Caco-2 (cell line): ENCODE data around the gene ABCG4. TPM values are rescaled to one million over a fixed set of nuclear protein-coding genes. Genes with fewer than 3 reads are reported as not detected.

ENCODE experiments used
- BruUV-seq: library from RNA; stranded (reverse); fragments of 400-500 nt; replicated peaks from 2 replicates; lab custom pipeline; 2021; lab: Mats Ljungman, UMichigan
- CTCF ChIA-PET: fragments of 300-600 bp; sonication (Branson Sonifier 250); formaldehyde crosslinking; loops from one replicate; lab custom pipeline; 2022; ENCODE audit warnings: antibody characterized with exemption; lab: Charles Lee
- POLR2A ChIA-PET: fragments of 300-600 bp; sonication (Branson Sonifier 250); formaldehyde crosslinking; loops from one replicate; lab custom pipeline; 2022; ENCODE audit warnings: antibody characterized with exemption; lab: Charles Lee
- DNase-seq, 2 experiments: peaks; one replicate each; pipeline versions ENCODE4 v3.0.0 to v3.0.0-alpha.2; 2020 to 2022
- H3K27me3 ChIP-seq: replicated peaks from 2 replicates; pipeline ENCODE4 v1.6.0; 2011; ENCODE audit warnings: low read length; ENCODE audit not compliant: control insufficient read depth, insufficient read depth
- H3K36me3 ChIP-seq: 2 replicates; pipeline ENCODE4 v1.5.1; 2011; ENCODE audit warnings: low read length; ENCODE audit not compliant: control insufficient read depth, insufficient read depth
- H3K4me1 ChIP-seq: fragments of 250-450 bp; sonication (Bioruptor Pico); 2 replicates; pipeline ENCODE4 v1.5.1; 2020; ENCODE audit warnings: mild to moderate bottlenecking
- H3K4me3 ChIP-seq: 2 replicates; pipeline ENCODE4 v1.5.1; 2011; ENCODE audit warnings: low read depth, mild to moderate bottlenecking, control low read depth, low read length
- H3K9me3 ChIP-seq: fragments of 250-450 bp; sonication (Bioruptor Pico); 2 replicates; pipeline ENCODE4 v1.5.1; 2020; ENCODE audit warnings: mild to moderate bottlenecking, moderate library complexity
- H3K27ac Mint-ChIP-seq: one replicate; pipeline ENCODE4 v1.8.0; 2022; ENCODE audit warnings: mixed read lengths; ENCODE audit not compliant: unreplicated experiment
- H3K27me3 Mint-ChIP-seq: one replicate; pipeline ENCODE4 v1.8.0; 2022; ENCODE audit warnings: mixed read lengths; ENCODE audit not compliant: insufficient read depth, unreplicated experiment
- H3K36me3 Mint-ChIP-seq: one replicate; pipeline ENCODE4 v1.8.0; 2022; ENCODE audit warnings: mild to moderate bottlenecking, mixed read lengths; ENCODE audit not compliant: insufficient read depth, unreplicated experiment
- H3K4me1 Mint-ChIP-seq: one replicate; pipeline ENCODE4 v1.8.0; 2022; ENCODE audit warnings: low read depth, mixed read lengths; ENCODE audit not compliant: unreplicated experiment
- H3K4me3 Mint-ChIP-seq: one replicate; pipeline ENCODE4 v1.8.0; 2022; ENCODE audit warnings: mild to moderate bottlenecking, moderate library complexity, mixed read lengths; ENCODE audit not compliant: unreplicated experiment
- H3K9me3 Mint-ChIP-seq: one replicate; pipeline ENCODE4 v1.8.0; 2022; ENCODE audit warnings: mixed read lengths; ENCODE audit not compliant: unreplicated experiment
- intact Hi-C: fragments of 100-400 bp; cut with micrococcal nuclease; formaldehyde crosslinking; loops from one replicate; pipeline ENCODE4 v1.10.0; 2022; ENCODE audit not compliant: unreplicated experiment
- total RNA-seq: library from RNA; stranded (reverse); gene quantifications from 2 replicates; pipeline ENCODE4 v1.2.3, GENCODE V29; 2022
- TF ChIP-seq, protein P1 (sequence below), 2 experiments: fragments of 200-600 bp in 1 of 2; IDR thresholded peaks; 1 replicate in 1 of 2; 2 replicates in 1 of 2; pipeline versions ENCODE4 v1.5.1 to v1.8.0; 2011 to 2022; ENCODE audit warnings: antibody characterized with exemption in 1 of 2, control low read depth in 1 of 2, inconsistent platforms in 1 of 2, low read depth in 1 of 2, low read length in 1 of 2, mild to moderate bottlenecking in 1 of 2, moderate library complexity in 1 of 2; ENCODE audit not compliant: insufficient read depth in 1 of 2, severe bottlenecking in 1 of 2, unreplicated experiment in 1 of 2

Gene ABCG4
- total RNA-seq, 1 experiment from 2014 or later: 0.18 TPM

DNA sequence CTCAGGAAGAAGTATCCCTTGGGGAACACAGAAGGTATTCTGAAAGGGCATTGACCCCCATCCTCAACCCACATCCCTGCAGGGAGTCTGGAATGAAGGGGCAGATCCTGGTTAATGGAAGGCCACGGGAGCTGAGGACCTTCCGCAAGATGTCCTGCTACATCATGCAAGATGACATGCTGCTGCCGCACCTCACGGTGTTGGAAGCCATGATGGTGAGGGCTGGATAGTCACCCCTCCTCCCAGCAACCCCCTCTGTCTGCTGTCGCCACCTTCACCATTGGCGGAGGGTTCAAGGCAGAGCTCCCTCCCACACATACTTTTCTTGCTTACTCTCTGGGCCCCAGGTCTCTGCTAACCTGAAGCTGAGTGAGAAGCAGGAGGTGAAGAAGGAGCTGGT, 5.3 kb downstream of the ABCG4 start:
- H3K27ac Mint-ChIP-seq: no peak overlapping the region
- H3K4me1 Mint-ChIP-seq: peaks cover 6% of the 10 kb centered on the region
- no peaks in the 10 kb centered on the region; the same call in 1 of the 2 replicates for H3K27me3 ChIP-seq
- no peaks in the 10 kb centered on the region for H3K9me3 Mint-ChIP-seq
- ChIA-PET CTCF (interaction anchor here (1.1 to 3.8 kb wide), 2 partner anchors 9 to 12 kb away, joined by 4 to 19 read pairs; no protein-coding TSS in a partner anchor), POLR2A (interaction anchor here (0.7 kb wide), 1 partner anchor 60 kb away, joined by 3 read pairs; no protein-coding TSS in a partner anchor)
- intact Hi-C loops: no loop called here
- no peak overlapping the region for H3K4me3 Mint-ChIP-seq
- H3K9me3 ChIP-seq: no peaks in the 10 kb centered on the region
- no peak for DNase-seq
- peaks cover 20% of the 10 kb centered on the region for H3K27me3 Mint-ChIP-seq
- H3K4me3 ChIP-seq: no peak overlapping the region
- no peaks in the 10 kb centered on the region for H3K36me3 ChIP-seq
- H3K4me1 ChIP-seq: no peaks in the 10 kb centered on the region
- no TSS peak for BruUV-seq
- TF ChIP-seq, protein P1, sequence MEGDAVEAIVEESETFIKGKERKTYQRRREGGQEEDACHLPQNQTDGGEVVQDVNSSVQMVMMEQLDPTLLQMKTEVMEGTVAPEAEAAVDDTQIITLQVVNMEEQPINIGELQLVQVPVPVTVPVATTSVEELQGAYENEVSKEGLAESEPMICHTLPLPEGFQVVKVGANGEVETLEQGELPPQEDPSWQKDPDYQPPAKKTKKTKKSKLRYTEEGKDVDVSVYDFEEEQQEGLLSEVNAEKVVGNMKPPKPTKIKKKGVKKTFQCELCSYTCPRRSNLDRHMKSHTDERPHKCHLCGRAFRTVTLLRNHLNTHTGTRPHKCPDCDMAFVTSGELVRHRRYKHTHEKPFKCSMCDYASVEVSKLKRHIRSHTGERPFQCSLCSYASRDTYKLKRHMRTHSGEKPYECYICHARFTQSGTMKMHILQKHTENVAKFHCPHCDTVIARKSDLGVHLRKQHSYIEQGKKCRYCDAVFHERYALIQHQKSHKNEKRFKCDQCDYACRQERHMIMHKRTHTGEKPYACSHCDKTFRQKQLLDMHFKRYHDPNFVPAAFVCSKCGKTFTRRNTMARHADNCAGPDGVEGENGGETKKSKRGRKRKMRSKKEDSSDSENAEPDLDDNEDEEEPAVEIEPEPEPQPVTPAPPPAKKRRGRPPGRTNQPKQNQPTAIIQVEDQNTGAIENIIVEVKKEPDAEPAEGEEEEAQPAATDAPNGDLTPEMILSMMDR (IDR thresholded peaks at IDR 0.05; ENCODE audit: insufficient read depth in 1 of 2, low read depth in 1 of 2, low read length in 1 of 2, severe bottlenecking in 1 of 2, unreplicated experiment in 1 of 2): no peak
- H3K36me3 Mint-ChIP-seq: no peaks in the 10 kb centered on the region

GRCh38 chr11:119155733-119156492, 7.1 kb downstream of the ABCG4 start:
- Histone ChIP-seq H3K27me3 (no peaks in the 10 kb centered on the region), H3K4me3 (no peak overlapping the region), H3K36me3 (no peaks in the 10 kb centered on the region), H3K4me1 (no peaks in the 10 kb centered on the region), H3K9me3 (no peaks in the 10 kb centered on the region)
- TF ChIP-seq, protein P1 (IDR thresholded peaks at IDR 0.05; ENCODE audit: insufficient read depth in 1 of 2, low read depth in 1 of 2, low read length in 1 of 2, severe bottlenecking in 1 of 2, unreplicated experiment in 1 of 2): peak; percentile 61 to 78
- ChIA-PET CTCF (interaction anchor here (0.6 to 3.8 kb wide), 7 partner anchors 8 to 69 kb away, joined by 3 to 19 read pairs (median 3); partner anchors contain the start of gene DPAGT1), POLR2A (no interaction called here)
- H3K36me3 Mint-ChIP-seq: no peaks in the 10 kb centered on the region
- H3K9me3 Mint-ChIP-seq: no peaks in the 10 kb centered on the region
- intact Hi-C loops: no loop called here
- H3K4me1 Mint-ChIP-seq: peaks cover 6% of the 10 kb centered on the region
- no TSS peak for BruUV-seq
- DNase-seq: peak; percentile 79 to 80
- no peak overlapping the region for H3K27ac Mint-ChIP-seq
- H3K4me3 Mint-ChIP-seq: no peak overlapping the region
- peaks cover 17% of the 10 kb centered on the region for H3K27me3 Mint-ChIP-seq

DNA sequence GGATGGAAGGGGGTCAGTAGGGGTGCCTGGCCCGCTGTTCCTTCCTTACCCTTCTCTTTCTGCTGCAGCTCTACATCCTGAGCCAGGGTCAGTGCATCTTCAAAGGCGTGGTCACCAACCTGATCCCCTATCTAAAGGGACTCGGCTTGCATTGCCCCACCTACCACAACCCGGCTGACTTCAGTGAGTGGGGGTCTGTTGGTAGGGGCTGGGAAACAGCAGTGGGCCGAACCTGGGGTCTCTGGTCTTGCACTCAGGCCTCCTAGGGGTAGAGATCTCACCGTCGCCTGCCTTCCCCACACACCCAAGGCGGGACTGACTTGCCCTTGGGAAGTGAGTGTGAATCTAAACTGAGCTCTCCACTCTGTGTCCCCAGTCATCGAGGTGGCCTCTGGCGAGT, 7.6 kb downstream of the ABCG4 start:
- no peak overlapping the region for H3K27ac Mint-ChIP-seq
- no TSS peak for BruUV-seq
- no peaks in the 10 kb centered on the region for H3K36me3 ChIP-seq
- no peaks in the 10 kb centered on the region for H3K4me1 ChIP-seq
- intact Hi-C loops: no loop called here
- peaks cover 13% of the 10 kb centered on the region for H3K27me3 Mint-ChIP-seq
- no peaks in the 10 kb centered on the region for H3K9me3 ChIP-seq
- TF ChIP-seq, protein P1 (IDR thresholded peaks at IDR 0.05; ENCODE audit: insufficient read depth in 1 of 2, low read depth in 1 of 2, low read length in 1 of 2, severe bottlenecking in 1 of 2, unreplicated experiment in 1 of 2): no peak
- no peaks in the 10 kb centered on the region for H3K9me3 Mint-ChIP-seq
- ChIA-PET POLR2A (no interaction called here), CTCF (interaction anchor here (0.8 to 3.8 kb wide), 6 partner anchors 9 to 54 kb away, joined by 3 to 19 read pairs (median 4); partner anchors contain the start of genes DPAGT1 and NHERF4)
- no peak for DNase-seq
- no peaks in the 10 kb centered on the region for H3K27me3 ChIP-seq
- H3K36me3 Mint-ChIP-seq: no peaks in the 10 kb centered on the region
- H3K4me3 Mint-ChIP-seq: no peak overlapping the region
- H3K4me1 Mint-ChIP-seq: peaks cover 6% of the 10 kb centered on the region
- H3K4me3 ChIP-seq: no peak overlapping the region
